Aorta (tissue), 5 donors: ENCODE data around the gene UNC119. TPM values are rescaled to one million over a fixed set of nuclear protein-coding genes. Genes with fewer than 3 reads are reported as not detected.

Experiments used
- ATAC-seq: fragments of 200-7000 bp; cut with Tn5 transposase; one replicate; pipeline ENCODE4 v1.9.1; 2022; ENCODE audit warnings: moderate library complexity; ENCODE audit not compliant: low FRiP score
- DNase-seq, 2 donors: peaks; one replicate each; pipeline ENCODE4 v3.0.0-alpha.2; 2020
- H3K27ac ChIP-seq, 2 donors: one replicate each; pipeline ENCODE4 v1.5.1; 2013; ENCODE audit warnings: low read length in 2 of 2, mild to moderate bottlenecking in 2 of 2, moderate library complexity in 2 of 2, control low read depth in 1 of 2, inconsistent platforms in 1 of 2, low read depth in 1 of 2
- H3K27me3 ChIP-seq, 2 donors: one replicate each; pipeline ENCODE4 v1.6.1; 2013; ENCODE audit warnings: control low read depth in 1 of 2, low read length in 1 of 2, mild to moderate bottlenecking in 1 of 2, moderate library complexity in 1 of 2; ENCODE audit not compliant: insufficient read depth in 2 of 2, control insufficient read depth in 1 of 2
- H3K36me3 ChIP-seq, 2 donors: one replicate each; pipeline ENCODE4 v1.6.1; 2013; ENCODE audit warnings: control low read depth in 1 of 2, low read length in 1 of 2, mild to moderate bottlenecking in 1 of 2; ENCODE audit not compliant: insufficient read depth in 2 of 2, control insufficient read depth in 1 of 2
- H3K4me1 ChIP-seq, 2 donors: one replicate each; pipeline ENCODE4 v1.6.1; 2013; ENCODE audit warnings: low read length in 2 of 2, control low read depth in 1 of 2, mild to moderate bottlenecking in 1 of 2, moderate library complexity in 1 of 2; ENCODE audit not compliant: insufficient read depth in 2 of 2, control insufficient read depth in 1 of 2
- H3K4me3 ChIP-seq, 2 donors: one replicate each; pipeline ENCODE4 v1.5.1; 2013; ENCODE audit warnings: low read length in 2 of 2, control low read depth in 1 of 2, mild to moderate bottlenecking in 1 of 2
- H3K9me3 ChIP-seq: one replicate; pipeline ENCODE4 v1.6.1; 2013; ENCODE audit warnings: mild to moderate bottlenecking, low read length; ENCODE audit not compliant: control insufficient read depth
- WGBS, 2 donors: extraction: QIAGEN DNeasy Blood & Tissue Kit; methylation state at CpG; one replicate each; pipeline ENCODE4 v1.1.7; 2013; 5-methylcytosine and 5-hydroxymethylcytosine counted together
- intact Hi-C, 2 donors: fragments of 100-400 bp; cut with DNase I; formaldehyde crosslinking; loops; one replicate each; pipeline versions ENCODE4 v1.14.2 to v1.15.0; 2022
- polyA plus RNA-seq, 2 donors: library from polyadenylated mRNA; stranded (reverse); fragments of 200-250 nt; gene quantifications; one replicate each; pipeline ENCODE4 v1.2.3, GENCODE V29; 2013
- total RNA-seq, 2 donors: library from RNA; stranded (reverse); fragmentation: NEBNext Ultra II Directional; extraction: Animal tissue kit (Norgen Biotek cat#: 25700); gene quantifications; one replicate each; pipeline ENCODE4 v1.2.1, GENCODE V29; 2021
- donor health status: healthy with polysubstance abuse.
- donor health status: Bipolar disorder and iron deficiency.
- donor health status: DM: no; HTN: no; CAD: no.
- donor health status: DM: no; HTN: no; CAD: no.
- donor health status: DM: yes; HTN: yes; CAD: no.

UNC119 gene
- total and polyA plus RNA-seq, 4 donors = 17.4 to 36.6 (median 22.2) TPM

DNA sequence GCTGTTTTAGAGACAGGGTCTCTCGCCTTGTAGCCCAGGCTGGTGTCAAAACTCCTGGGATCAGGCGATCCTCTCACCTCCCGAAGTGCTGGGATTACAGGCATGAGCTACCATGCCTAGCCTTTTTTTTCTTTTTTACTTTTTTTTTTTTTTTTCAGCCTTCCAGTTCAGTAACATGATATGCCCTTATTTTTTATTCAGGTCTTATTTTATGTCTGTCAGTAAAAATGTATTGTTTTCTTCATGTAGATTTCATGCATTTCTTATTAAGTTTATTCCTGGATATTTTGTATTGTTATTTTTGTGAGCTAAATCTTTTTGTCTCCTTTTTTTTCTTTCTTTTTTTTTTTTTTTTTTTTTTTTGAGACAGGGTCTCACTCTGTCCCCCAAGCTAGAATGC is 49.0 kb downstream of the UNC119 start:
- H3K36me3 ChIP-seq = no peaks in the 10 kb centered on the region
- no peaks in the 10 kb centered on the region for H3K9me3 ChIP-seq
- no peaks in the 10 kb centered on the region for H3K4me1 ChIP-seq
- H3K4me3 ChIP-seq = no peak overlapping the region
- H3K27ac ChIP-seq = no peak overlapping the region
- intact Hi-C loops = no loop called here
- ATAC-seq (no peak), DNase-seq (no peak)
- no peaks in the 10 kb centered on the region for H3K27me3 ChIP-seq
- 46 to 50% methylated on average over 3 of the region's 3 CpGs for WGBS, 2 donors

DNA sequence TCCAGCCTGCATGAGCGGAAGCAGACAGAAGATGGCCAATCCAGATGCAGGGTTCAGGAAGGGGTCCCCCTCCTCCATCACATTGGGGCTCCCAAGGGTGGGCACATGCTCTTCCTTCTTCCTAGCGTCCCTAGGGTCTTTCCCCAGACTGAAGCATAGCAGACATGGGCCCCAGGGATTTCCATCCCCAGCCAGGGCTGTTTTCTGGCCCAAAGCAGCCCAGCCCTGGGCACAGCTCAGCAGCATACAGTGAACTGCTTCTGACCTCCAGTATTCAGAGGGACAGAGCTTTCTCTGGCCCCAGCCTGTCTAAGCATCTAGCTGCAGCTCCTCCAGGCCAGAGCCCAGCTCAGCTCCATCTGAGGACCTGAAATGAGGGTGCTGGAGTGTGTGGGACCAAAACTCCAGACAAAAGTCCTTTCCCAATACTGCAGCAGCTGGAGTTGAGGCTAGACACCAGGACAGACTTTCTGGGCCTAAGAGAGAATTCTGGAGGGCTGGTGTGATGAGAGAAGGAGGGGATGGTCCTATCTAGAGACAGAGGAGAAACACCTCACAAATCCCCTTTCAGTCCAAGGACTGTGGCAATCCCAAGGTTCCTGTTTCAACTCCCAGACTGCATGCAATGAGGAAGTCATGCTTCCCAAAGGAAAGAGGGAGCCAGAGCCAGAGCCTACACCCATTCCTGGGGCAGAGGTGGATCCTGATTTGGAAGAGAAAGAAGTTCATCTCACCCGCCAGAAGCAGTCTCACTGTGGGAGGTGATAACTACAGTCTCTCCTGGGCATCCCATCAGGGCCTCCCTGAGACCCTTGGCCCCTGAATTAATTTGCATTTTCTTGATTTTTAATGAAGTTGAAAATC is 50.8 kb downstream of the UNC119 start:
- no peak overlapping the region for H3K4me3 ChIP-seq
- intact Hi-C loops = no loop called here

DNA sequence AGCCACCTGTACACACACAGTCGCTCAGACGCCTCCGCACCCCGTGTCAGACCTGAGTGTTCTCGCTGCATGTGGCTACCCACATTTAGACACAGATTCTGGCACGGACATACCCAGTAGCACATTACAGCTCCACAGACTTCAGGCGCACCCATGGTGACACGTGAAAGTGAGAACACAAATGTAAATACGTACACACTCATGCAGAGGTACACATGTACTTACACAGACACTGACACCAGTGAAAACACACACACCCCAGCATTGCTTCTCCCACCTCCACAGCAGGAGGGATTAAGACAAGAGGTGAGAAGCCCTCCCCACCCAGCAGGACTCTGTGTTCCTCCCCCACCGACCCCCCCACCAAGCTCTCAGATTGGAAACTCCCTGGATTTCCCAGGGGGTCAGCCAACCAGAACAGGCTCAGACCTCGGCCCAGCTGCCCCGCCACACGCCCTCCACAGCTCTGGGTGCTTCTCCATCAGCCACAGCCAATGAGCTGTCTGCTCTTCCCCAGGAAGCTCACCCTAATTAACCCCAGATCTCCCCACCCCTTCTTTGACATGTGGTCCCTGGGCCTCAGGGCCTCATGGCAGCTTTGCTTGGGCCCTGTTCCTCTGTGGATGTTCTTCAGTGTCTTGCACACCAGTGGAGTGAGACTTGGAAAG is 51.6 kb downstream of the UNC119 start:
- ATAC-seq = no peak

More for the DNA sequence above, 50.8 kb downstream of the UNC119 start:
- H3K9me3 ChIP-seq = no peaks in the 10 kb centered on the region
- H3K4me1 ChIP-seq = no peaks in the 10 kb centered on the region
- no peak for ATAC-seq
- DNase-seq = no peak
- no peaks in the 10 kb centered on the region for H3K27me3 ChIP-seq
- no peak overlapping the region for H3K27ac ChIP-seq
- 66 to 73% methylated on average over 3 of the region's 3 CpGs for WGBS, 2 donors
- H3K36me3 ChIP-seq = no peaks in the 10 kb centered on the region

DNA sequence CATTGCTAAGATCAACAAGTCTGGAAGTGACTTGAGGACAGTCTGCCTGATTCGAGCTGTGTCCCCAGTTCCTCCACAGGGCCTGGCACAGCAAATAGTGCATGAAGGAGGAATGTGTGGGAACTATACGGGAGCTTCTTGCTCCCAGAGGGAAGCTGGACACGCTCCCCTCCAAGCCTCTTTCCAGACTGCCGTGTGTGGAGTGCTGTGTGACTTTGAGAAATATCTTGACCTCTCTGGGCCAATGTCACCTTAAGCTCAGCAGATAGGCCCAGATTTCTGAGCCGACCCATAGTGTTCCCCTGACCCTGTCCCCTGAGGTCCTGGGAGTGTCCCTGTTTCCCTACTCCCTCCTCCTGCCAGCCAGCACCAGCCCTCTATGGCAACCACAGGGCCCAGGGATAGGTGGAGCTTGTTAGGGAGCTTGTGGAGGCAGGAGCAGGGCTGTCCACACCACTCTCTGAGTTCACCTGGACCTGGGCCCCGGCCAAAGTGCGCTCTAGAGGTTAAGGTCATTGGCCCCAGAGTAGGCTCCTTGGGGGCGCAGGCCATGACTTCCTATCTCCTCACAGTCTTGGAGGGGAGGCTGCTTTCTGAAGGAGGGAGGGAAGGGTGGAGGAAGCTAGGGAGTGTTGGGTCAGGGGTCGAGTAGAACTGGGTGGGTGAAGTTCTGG is 52.6 kb downstream of the UNC119 start:
- intact Hi-C loops = loop anchor here in 1 of 2 donors (5.0 kb wide), 1 partner anchor 112 kb away; the partner anchor contains the start of gene RSKR
- H3K27ac ChIP-seq = no peak overlapping the region
- ATAC-seq (no peak), DNase-seq (no peak)
- WGBS, 2 donors = 68 to 70% methylated on average over 9 of the region's 9 CpGs
- no peaks in the 10 kb centered on the region for H3K36me3 ChIP-seq
- H3K4me3 ChIP-seq = no peak overlapping the region
- H3K9me3 ChIP-seq = no peaks in the 10 kb centered on the region
- H3K27me3 ChIP-seq = no peaks in the 10 kb centered on the region
- no peaks in the 10 kb centered on the region for H3K4me1 ChIP-seq

More for the DNA sequence above, 51.6 kb downstream of the UNC119 start:
- H3K4me1 ChIP-seq = no peaks in the 10 kb centered on the region
- H3K27me3 ChIP-seq = no peaks in the 10 kb centered on the region
- H3K27ac ChIP-seq = no peak overlapping the region
- no peak overlapping the region for H3K4me3 ChIP-seq
- WGBS, 2 donors = 67 to 72% methylated on average over 13 of the region's 13 CpGs
- H3K36me3 ChIP-seq = no peaks in the 10 kb centered on the region
- intact Hi-C loops = no loop called here
- no peak for DNase-seq
- H3K9me3 ChIP-seq = no peaks in the 10 kb centered on the region

DNA sequence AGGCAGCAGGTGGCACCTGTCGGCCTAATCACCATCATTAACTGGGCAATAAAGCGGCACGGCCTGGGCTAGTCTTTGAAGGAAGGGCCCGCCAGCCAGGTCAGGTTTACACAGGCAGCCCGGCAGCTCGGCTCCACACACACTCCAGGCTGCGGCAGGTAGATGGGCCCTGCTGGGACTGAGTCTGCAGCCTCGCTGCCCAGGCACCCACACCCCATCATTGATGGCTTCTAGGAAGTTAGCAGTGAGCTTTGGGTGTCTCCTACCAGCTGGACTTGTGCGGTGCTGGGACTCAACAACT is 53.1 kb downstream of the UNC119 start:
- H3K27ac ChIP-seq = no peak overlapping the region
- intact Hi-C loops = loop anchor here in 1 of 2 donors (5.0 kb wide), 1 partner anchor 113 kb away; the partner anchor contains the start of gene RSKR
- WGBS, 2 donors = 89 to 90% methylated on average over 9 of the region's 9 CpGs
- H3K9me3 ChIP-seq = no peaks in the 10 kb centered on the region
- ATAC-seq (no peak), DNase-seq (no peak)
- no peak overlapping the region for H3K4me3 ChIP-seq
- no peaks in the 10 kb centered on the region for H3K36me3 ChIP-seq
- no peaks in the 10 kb centered on the region for H3K27me3 ChIP-seq
- no peaks in the 10 kb centered on the region for H3K4me1 ChIP-seq

DNA sequence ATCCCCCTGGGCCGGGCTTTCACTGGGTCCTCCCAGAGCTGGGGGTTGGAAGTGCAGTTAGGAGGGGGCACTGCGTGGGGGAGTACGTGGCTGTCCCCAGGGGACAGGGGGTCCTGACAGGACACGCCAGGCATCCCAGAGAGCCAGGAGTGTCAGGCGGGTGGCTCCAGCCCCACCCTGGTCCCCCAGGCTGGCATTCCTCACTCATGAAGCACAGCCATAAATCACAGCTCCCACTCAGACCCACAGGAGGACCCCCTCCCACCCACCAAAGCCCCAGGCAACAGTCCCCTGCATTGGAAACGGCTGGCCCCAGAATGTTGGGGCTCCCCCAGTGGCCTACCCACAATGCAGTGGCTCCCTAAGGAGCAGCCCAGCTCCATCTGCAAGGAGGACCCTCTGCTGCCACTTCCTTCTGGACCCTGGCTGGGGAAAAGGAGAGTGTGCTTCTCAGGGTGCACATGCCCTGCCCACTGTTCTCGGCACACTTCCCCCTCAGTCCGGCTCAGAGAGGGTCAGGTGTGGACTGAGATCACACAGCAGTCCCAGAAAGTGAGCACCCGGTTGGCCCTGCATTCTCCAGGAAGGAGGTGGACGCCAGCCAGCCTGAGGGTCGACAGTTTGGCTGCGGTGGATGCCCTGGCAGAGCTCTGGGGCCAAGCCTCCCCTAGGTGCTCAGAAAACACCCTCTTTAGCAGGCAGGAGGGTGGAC is 53.6 kb downstream of the UNC119 start:
- no peaks in the 10 kb centered on the region for H3K27me3 ChIP-seq
- no peak overlapping the region for H3K4me3 ChIP-seq
- H3K9me3 ChIP-seq = no peaks in the 10 kb centered on the region
- intact Hi-C loops = loop anchor here in 1 of 2 donors (5.0 kb wide), 1 partner anchor 113 kb away; the partner anchor contains the start of gene RSKR
- ATAC-seq = no peak
- H3K36me3 ChIP-seq = no peaks in the 10 kb centered on the region
- no peak for DNase-seq
- H3K4me1 ChIP-seq = no peaks in the 10 kb centered on the region
- 48 to 55% methylated on average over 12 of the region's 12 CpGs for WGBS, 2 donors
- H3K27ac ChIP-seq = no peak overlapping the region

DNA sequence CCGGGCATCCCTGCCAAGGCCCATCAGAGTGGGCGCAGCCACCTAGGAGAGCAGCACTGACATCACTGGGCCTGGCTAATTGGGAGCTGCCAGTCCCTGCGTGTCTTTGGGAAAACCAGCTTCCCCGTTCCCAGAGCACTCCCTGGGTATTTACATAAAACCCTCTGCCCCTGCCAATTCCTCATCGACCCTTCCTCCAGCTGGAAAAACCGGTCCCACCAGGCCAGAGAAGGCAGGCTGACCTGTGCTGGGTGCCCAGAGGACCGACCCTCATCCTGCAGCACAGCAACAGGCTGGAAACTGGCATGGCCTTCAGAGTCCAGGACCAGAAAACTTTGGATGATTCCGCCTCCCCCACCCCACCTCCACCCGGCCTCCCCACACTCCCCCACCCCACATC is 54.5 kb downstream of the UNC119 start:
- H3K9me3 ChIP-seq = no peaks in the 10 kb centered on the region
- 50 to 55% methylated on average over 9 of the region's 9 CpGs for WGBS, 2 donors
- no peak for ATAC-seq
- H3K4me3 ChIP-seq = no peak overlapping the region
- no peak overlapping the region for H3K27ac ChIP-seq
- H3K4me1 ChIP-seq = no peaks in the 10 kb centered on the region
- intact Hi-C loops = loop anchor here in 1 of 2 donors (5.0 kb wide), 1 partner anchor 114 kb away; the partner anchor contains the start of gene RSKR
- DNase-seq = no peak
- H3K36me3 ChIP-seq = no peaks in the 10 kb centered on the region
- peaks cover 0 to 1% of the 10 kb centered on the region in 2 donors for H3K27me3 ChIP-seq
